ENCODE results near the gene SLC7A6. TPM values are rescaled to one million over a fixed set of nuclear protein-coding genes. Genes with fewer than 3 reads are reported as not detected.

SLC7A6 gene
- total and polyA plus RNA-seq, 2 of the 13 experiments (the other 11 are each of a cell fraction or from before 2014, with no cell fraction given), result 35.8 to 70.8 TPM

GRCh38 chr16:68290450-68290849 is 26.1 kb downstream of the SLC7A6 start:
- Histone ChIP-seq H3K4me1 (ENCODE audit: insufficient read depth, low read length) (peaks cover 12% of the 10 kb centered on the region), H3K27ac (ENCODE audit: extremely low read length, insufficient read depth, low read length) (no peak overlapping the region), H4K20me1 (ENCODE audit: insufficient read depth, low read length) (no peaks in the 10 kb centered on the region), H3K36me3 (replicated peaks in 1 of 2; ENCODE audit: control insufficient read depth in 1 of 2, insufficient read depth in 2 of 2, low read length in 2 of 2) (peaks cover 53 to 87% of the 10 kb centered on the region in 2 experiments), H3K4me3 (replicated peaks in 1 of 3; ENCODE audit: insufficient read depth in 1 of 3, low read depth in 2 of 3, low read length in 3 of 3) (no peak overlapping the region), H3K79me2 (ENCODE audit: insufficient read depth, low read length) (peaks cover 17% of the 10 kb centered on the region), H3K9me3 (ENCODE audit: low read length) (no peaks in the 10 kb centered on the region), H3K4me2 (ENCODE audit: low read depth, low read length) (no peak overlapping the region), H3K27me3 (ENCODE audit: control insufficient read depth in 1 of 2, insufficient read depth in 2 of 2, low read length in 2 of 2) (no peaks in the 10 kb centered on the region), H2AFZ (ENCODE audit: low read length) (no peak overlapping the region), H3K9ac (ENCODE audit: insufficient read depth, low read depth, low read length) (no peak overlapping the region)
- BruUV-seq (replicated peaks), result no TSS peak
- no peak for TF ChIP-seq ZNF724P (CRISPR knock-in tag; IDR thresholded peaks at IDR 0.05; ENCODE audit: borderline replicate concordance)
- TF ChIP-seq NFIC (IDR thresholded peaks at IDR 0.05; ENCODE audit: low read length), result no peak
- TF ChIP-seq PHF21A (CRISPR knock-in tag; IDR thresholded peaks at IDR 0.05), result no peak
- no peak for TF ChIP-seq HDAC1 (CRISPR knock-in tag; IDR thresholded peaks at IDR 0.05)
- TF ChIP-seq ZNF510 (CRISPR knock-in tag; IDR thresholded peaks at IDR 0.05; ENCODE audit: low read depth), result no peak
- no peak for TF ChIP-seq SOX5 (CRISPR knock-in tag; IDR thresholded peaks at IDR 0.05; ENCODE audit: borderline replicate concordance)
- TF ChIP-seq FLYWCH1 (CRISPR knock-in tag; IDR thresholded peaks at IDR 0.05), result no peak
- no peak for TF ChIP-seq MXD1 (CRISPR knock-in tag; IDR thresholded peaks at IDR 0.05)
- intact Hi-C loops (cut with micrococcal nuclease; ENCODE audit: unreplicated experiment) (no loop called here), in situ Hi-C loops (cut with HindIII; ENCODE audit: extremely low pct_ligation_motif_present, low pct_unique_long_range_greater_than_20kb) (no loop called here)
- ATAC-seq, result no peak
- ChIA-PET CTCF (ENCODE audit: low intra/inter-chr PET ratio, low total read pairs) (no interaction called here), POLR2A (interaction anchor here (0.5 kb wide), 1 partner anchor 78 kb away, joined by 4 read pairs; no protein-coding TSS in a partner anchor)
- 93% methylated on average over 6 of the region's 6 CpGs for WGBS (ENCODE audit: low lambda C conversion rate)
- FAIRE-seq, result no peak
- no peak for DNase-seq (ENCODE audit: low spot score)

GRCh38 chr16:68291227-68291626 is 26.9 kb downstream of the SLC7A6 start:
- DNase-seq (ENCODE audit: low spot score), result no peak
- H3K4me3 ChIP-seq (replicated peaks in 1 of 3; ENCODE audit: insufficient read depth in 1 of 3, low read depth in 2 of 3, low read length in 3 of 3), result no peak overlapping the region
- no peak for FAIRE-seq
- ATAC-seq, result no peak
- no peaks in the 10 kb centered on the region for H3K27me3 ChIP-seq (ENCODE audit: control insufficient read depth in 1 of 2, insufficient read depth in 2 of 2, low read length in 2 of 2)
- H4K20me1 ChIP-seq (ENCODE audit: insufficient read depth, low read length), result no peaks in the 10 kb centered on the region
- in situ Hi-C loops (cut with HindIII; ENCODE audit: extremely low pct_ligation_motif_present, low pct_unique_long_range_greater_than_20kb) (no loop called here), intact Hi-C loops (cut with micrococcal nuclease; ENCODE audit: unreplicated experiment) (no loop called here)
- BruUV-seq (replicated peaks), result no TSS peak
- peaks cover 12% of the 10 kb centered on the region for H3K79me2 ChIP-seq (ENCODE audit: insufficient read depth, low read length)
- H3K27ac ChIP-seq (ENCODE audit: extremely low read length, insufficient read depth, low read length), result no peak overlapping the region
- 88% methylated on average over 3 of the region's 4 CpGs for WGBS (ENCODE audit: low lambda C conversion rate)
- no peak overlapping the region for H3K4me2 ChIP-seq (ENCODE audit: low read depth, low read length)
- ChIA-PET CTCF (ENCODE audit: low intra/inter-chr PET ratio, low total read pairs) (no interaction called here), POLR2A (interaction anchor here (1.0 kb wide), 1 partner anchor 20 kb away, joined by 3 read pairs; the partner anchor contains the start of genes PRMT7 and SLC7A6OS)
- H3K36me3 ChIP-seq (replicated peaks in 1 of 2; ENCODE audit: control insufficient read depth in 1 of 2, insufficient read depth in 2 of 2, low read length in 2 of 2), result peaks cover 60 to 90% of the 10 kb centered on the region in 2 experiments
- H2AFZ ChIP-seq (ENCODE audit: low read length), result no peak overlapping the region
- peaks cover 4% of the 10 kb centered on the region for H3K4me1 ChIP-seq (ENCODE audit: insufficient read depth, low read length)
- no peak for TF ChIP-seq MIER3 (CRISPR knock-in tag; IDR thresholded peaks at IDR 0.05; ENCODE audit: borderline replicate concordance)
- no peak for TF ChIP-seq ATF3 (CRISPR knock-in tag; IDR thresholded peaks at IDR 0.05)
- TF ChIP-seq CENPX (CRISPR knock-in tag; IDR thresholded peaks at IDR 0.05), result no peak
- TF ChIP-seq ZFYVE20 (CRISPR knock-in tag; IDR thresholded peaks at IDR 0.05; ENCODE audit: borderline replicate concordance, low read depth), result no peak
- TF ChIP-seq NBN (conservative IDR thresholded peaks at IDR 0.05), result no peak
- TF ChIP-seq ETV5 (CRISPR knock-in tag; IDR thresholded peaks at IDR 0.05; ENCODE audit: borderline replicate concordance), result no peak
- H3K9ac ChIP-seq (ENCODE audit: insufficient read depth, low read depth, low read length), result no peak overlapping the region
- no peaks in the 10 kb centered on the region for H3K9me3 ChIP-seq (ENCODE audit: low read length)
